GM23338 (cell line): ENCODE data around the gene IGBP1. TPM values are rescaled to one million over a fixed set of nuclear protein-coding genes. Genes with fewer than 3 reads are reported as not detected.
A peak's percentile ranks its signal among the peaks of the same experiment; 100 is the strongest.

Experiments used
- ATAC-seq: fragments of 200-7000 bp; cut with Tn5 transposase; 3 replicates; pipeline ENCODE4 v1.9.1; 2020
- DNase-seq: peaks from one replicate; pipeline ENCODE4 v3.0.0-alpha.2; 2015; ENCODE audit warnings: low spot score
- H2AFZ ChIP-seq: fragments of 200-600 bp; sonication (generic); 2 replicates; pipeline ENCODE4 v1.8.0; 2016; ENCODE audit warnings: antibody characterized with exemption, mild to moderate bottlenecking, moderate library complexity
- H3F3A ChIP-seq: fragments of 200-600 bp; sonication (generic); replicated peaks from 2 replicates; pipeline ENCODE4 v1.8.0; 2017; ENCODE audit warnings: antibody characterized with exemption, mixed run types, low read depth
- H3K27ac ChIP-seq: fragments of 200-600 bp; sonication (generic); 2 replicates; pipeline ENCODE4 v1.6.1; 2016; ENCODE audit warnings: low read depth
- H3K27me3 ChIP-seq: fragments of 200-600 bp; sonication (generic); 2 replicates; pipeline ENCODE4 v1.8.0; 2016; ENCODE audit warnings: mild to moderate bottlenecking, mixed run types, moderate library complexity; ENCODE audit not compliant: insufficient read depth
- H3K36me3 ChIP-seq: fragments of 200-600 bp; sonication (generic); 2 replicates; pipeline ENCODE4 v1.8.0; 2016; ENCODE audit warnings: mild to moderate bottlenecking; ENCODE audit not compliant: insufficient read depth
- H3K4me1 ChIP-seq: fragments of 200-600 bp; sonication (generic); 2 replicates; pipeline ENCODE4 v1.8.0; 2016; ENCODE audit warnings: mild to moderate bottlenecking, moderate library complexity; ENCODE audit not compliant: insufficient read depth
- H3K4me2 ChIP-seq: fragments of 200-600 bp; sonication (generic); 2 replicates; pipeline ENCODE4 v1.7.1; 2017; ENCODE audit warnings: mixed run types
- H3K4me3 ChIP-seq: fragments of 200-600 bp; sonication (generic); 2 replicates; pipeline ENCODE4 v1.6.1; 2016; ENCODE audit warnings: mixed run types
- H3K79me2 ChIP-seq: fragments of 200-600 bp; sonication (generic); replicated peaks from 2 replicates; pipeline ENCODE4 v1.8.0; 2017; ENCODE audit warnings: mild to moderate bottlenecking; ENCODE audit not compliant: insufficient read depth
- H3K9me2 ChIP-seq: fragments of 200-600 bp; sonication (generic); 2 replicates; pipeline ENCODE4 v1.8.0; 2017; ENCODE audit not compliant: insufficient read depth
- H4K20me1 ChIP-seq: fragments of 200-600 bp; sonication (generic); replicated peaks from 2 replicates; pipeline ENCODE4 v1.8.0; 2017; ENCODE audit warnings: mild to moderate bottlenecking; ENCODE audit not compliant: insufficient read depth
- H3K27ac Mint-ChIP-seq: 2 replicates; pipeline ENCODE4 v1.8.0; 2020; ENCODE audit warnings: inconsistent platforms, mild to moderate bottlenecking, moderate library complexity, mixed read lengths
- H3K27me3 Mint-ChIP-seq: 3 replicates; pipeline ENCODE4 v1.8.0; 2022; ENCODE audit warnings: low read depth, mild to moderate bottlenecking, moderate library complexity, mixed read lengths, inconsistent platforms; ENCODE audit not compliant: insufficient read depth, poor library complexity
- H3K36me3 Mint-ChIP-seq: 3 replicates; pipeline ENCODE4 v1.8.0; 2021; ENCODE audit warnings: low read depth, mild to moderate bottlenecking, inconsistent platforms, moderate library complexity, mixed read lengths
- H3K4me1 Mint-ChIP-seq: 3 replicates; pipeline ENCODE4 v1.8.0; 2020; ENCODE audit warnings: mild to moderate bottlenecking, inconsistent platforms, mixed read lengths
- H3K4me3 Mint-ChIP-seq: 3 replicates; pipeline ENCODE4 v1.8.0; 2021; ENCODE audit warnings: moderate library complexity, mild to moderate bottlenecking, inconsistent platforms, mixed read lengths
- H3K9me3 Mint-ChIP-seq: 3 replicates; pipeline ENCODE4 v1.8.0; 2020; ENCODE audit warnings: moderate library complexity, mild to moderate bottlenecking, inconsistent platforms, mixed read lengths
- CTCF ChIP-seq, 2 experiments: fragments of 200-600 bp in 1 of 2; sonication (generic) in 1 of 2; conservative IDR thresholded peaks; 2 replicates each; pipeline versions ENCODE4 v1.5.1 to v1.6.1; 2016 to 2017; ENCODE audit warnings: antibody characterized with exemption in 2 of 2, low read depth in 2 of 2, mild to moderate bottlenecking in 2 of 2, moderate library complexity in 1 of 2
- ETS1 ChIP-seq: IDR thresholded peaks from 2 replicates; pipeline ENCODE4 v1.6.1; 2016; ENCODE audit warnings: antibody characterized with exemption
- JUNB ChIP-seq: IDR thresholded peaks from one replicate; pipeline ENCODE4 v1.6.1; 2016; ENCODE audit warnings: antibody characterized with exemption; ENCODE audit not compliant: unreplicated experiment
- REST ChIP-seq: IDR thresholded peaks from one replicate; pipeline ENCODE4 v1.6.1; 2018; ENCODE audit warnings: antibody characterized with exemption; ENCODE audit not compliant: unreplicated experiment
- STAT1 ChIP-seq: IDR thresholded peaks from one replicate; pipeline ENCODE4 v1.6.1; 2016; ENCODE audit warnings: antibody characterized with exemption; ENCODE audit not compliant: unreplicated experiment
- ZNF114 ChIP-seq: fragments of 250-450 bp; sonication (Bioruptor Pico); IDR thresholded peaks from 2 replicates; pipeline ENCODE4 v1.5.0; 2020; ENCODE audit warnings: mild to moderate bottlenecking, moderate library complexity
- ZNF331 ChIP-seq: fragments of 250-450 bp; sonication (Bioruptor Pico); IDR thresholded peaks from 2 replicates; pipeline ENCODE4 v1.5.0; 2020; ENCODE audit warnings: low read depth, mild to moderate bottlenecking, moderate library complexity
- ZNF462 ChIP-seq: fragments of 250-450 bp; sonication (Bioruptor Pico); IDR thresholded peaks from 2 replicates; pipeline ENCODE4 v1.5.0; 2020; ENCODE audit warnings: mild to moderate bottlenecking, moderate library complexity
- polyA plus RNA-seq: library from polyadenylated mRNA; unstranded; fragments of >200 nt; fragmentation: Nextera tagmentation; extraction: Ambion mirVana; gene quantifications from 2 replicates; pipeline ENCODE4 v1.2.1, GENCODE V29; 2016
- total RNA-seq: library from RNA; depleted of rRNA; stranded (reverse); fragments of >200 nt; shearing (Covaris generic); gene quantifications from 2 replicates; pipeline ENCODE4 v1.2.3, GENCODE V29; 2014

IGBP1 gene
- total and polyA plus RNA-seq, 2 experiments from 2014 or later: 36.8 to 38.5 TPM

- H3F3A ChIP-seq: no peaks in the 10 kb centered on the region
- H3K4me2 ChIP-seq: peak overlapping the region; percentile 74; the same call in 1 of the 2 replicates
- no peak overlapping the region for H3K4me3 Mint-ChIP-seq
- H3K36me3 ChIP-seq: no peaks in the 10 kb centered on the region
- ATAC-seq (peak; percentile 78), DNase-seq (peak; percentile 25)
- no peaks in the 10 kb centered on the region for H4K20me1 ChIP-seq
- no peaks in the 10 kb centered on the region for H3K9me2 ChIP-seq
- no peak overlapping the region for H3K4me3 ChIP-seq
- H3K9me3 Mint-ChIP-seq: peaks cover 11% of the 10 kb centered on the region
- no peaks in the 10 kb centered on the region for H3K27me3 ChIP-seq
- peaks cover 29% of the 10 kb centered on the region for H3K4me1 Mint-ChIP-seq
- H2AFZ ChIP-seq: peak overlapping the region; percentile 59
- no peak overlapping the region for H3K27ac Mint-ChIP-seq
- no peak overlapping the region for H3K27ac ChIP-seq
- peaks cover 3% of the 10 kb centered on the region; the same call in 1 of the 3 replicates for H3K36me3 Mint-ChIP-seq
- TF ChIP-seq ZNF114 (no peak), ZNF462 (CRISPR knock-in tag) (no peak), REST (no peak), JUNB (no peak), STAT1 (no peak), CTCF (conservative IDR thresholded peaks at IDR 0.05; ENCODE audit: low read depth in 2 of 2) (peak in 1 of 2 experiments; percentile 24; a peak in 2 of 4 replicates), ZNF331 (CRISPR knock-in tag) (no peak), ETS1 (no peak)
- peaks cover 30% of the 10 kb centered on the region for H3K4me1 ChIP-seq
- no peaks in the 10 kb centered on the region for H3K79me2 ChIP-seq
- peaks cover 5% of the 10 kb centered on the region for H3K27me3 Mint-ChIP-seq
Observed at GRCh38 chrX:70128071-70128470, 5.2 kb upstream of the IGBP1 start.
